SH-SY5Y (cell line): ENCODE measurements around the gene SH3TC1.

ENCODE experiments used
- GATA2 ChIP-seq: IDR thresholded peaks from 2 replicates; pipeline ENCODE4 v1.6.1; 2011; ENCODE audit warnings: mild to moderate bottlenecking, low read depth, low read length
- GATA3 ChIP-seq: IDR thresholded peaks from 2 replicates; pipeline ENCODE4 v1.6.1; 2011; ENCODE audit warnings: low read depth, mild to moderate bottlenecking, low read length, moderate library complexity

- TF ChIP-seq GATA3 = no peak
- no peak for TF ChIP-seq GATA2
Measured at GRCh38 chr4:8149664-8150063, 49.4 kb upstream of the SH3TC1 start.
